ENCODE results near the gene MAN2B1.

- TF ChIP-seq KDM5B (CRISPR knock-in tag; IDR thresholded peaks at IDR 0.05; ENCODE audit: borderline replicate concordance) (no peak), THAP7 (CRISPR knock-in tag; IDR thresholded peaks at IDR 0.05) (no peak), TBL1XR1 (IDR thresholded peaks at IDR 0.05; ENCODE audit: borderline replicate concordance, low read length, partially characterized antibody) (no peak), POLR2A (IDR thresholded peaks at IDR 0.05; ENCODE audit: insufficient read depth in 1 of 2, low read depth in 2 of 2, low read length in 2 of 2) (no peak), BRCA1 (CRISPR knock-in tag; IDR thresholded peaks at IDR 0.05) (no peak), CEBPG (CRISPR knock-in tag; IDR thresholded peaks at IDR 0.05) (no peak), SRY (CRISPR knock-in tag; IDR thresholded peaks at IDR 0.05) (no peak), RCOR2 (CRISPR knock-in tag; IDR thresholded peaks at IDR 0.05) (no peak), EP300 (IDR thresholded peaks at IDR 0.05; ENCODE audit: low read depth in 2 of 2, low read length in 2 of 2) (no peak), EP300 (CRISPR knock-in tag; IDR thresholded peaks at IDR 0.05; ENCODE audit: borderline replicate concordance) (no peak), ELF4 (CRISPR knock-in tag; IDR thresholded peaks at IDR 0.05; ENCODE audit: borderline replicate concordance) (no peak), POLR2AphosphoS5 (IDR thresholded peaks at IDR 0.05; ENCODE audit: low read depth, low read length) (no peak)
- TF ChIP-seq, protein P1, sequence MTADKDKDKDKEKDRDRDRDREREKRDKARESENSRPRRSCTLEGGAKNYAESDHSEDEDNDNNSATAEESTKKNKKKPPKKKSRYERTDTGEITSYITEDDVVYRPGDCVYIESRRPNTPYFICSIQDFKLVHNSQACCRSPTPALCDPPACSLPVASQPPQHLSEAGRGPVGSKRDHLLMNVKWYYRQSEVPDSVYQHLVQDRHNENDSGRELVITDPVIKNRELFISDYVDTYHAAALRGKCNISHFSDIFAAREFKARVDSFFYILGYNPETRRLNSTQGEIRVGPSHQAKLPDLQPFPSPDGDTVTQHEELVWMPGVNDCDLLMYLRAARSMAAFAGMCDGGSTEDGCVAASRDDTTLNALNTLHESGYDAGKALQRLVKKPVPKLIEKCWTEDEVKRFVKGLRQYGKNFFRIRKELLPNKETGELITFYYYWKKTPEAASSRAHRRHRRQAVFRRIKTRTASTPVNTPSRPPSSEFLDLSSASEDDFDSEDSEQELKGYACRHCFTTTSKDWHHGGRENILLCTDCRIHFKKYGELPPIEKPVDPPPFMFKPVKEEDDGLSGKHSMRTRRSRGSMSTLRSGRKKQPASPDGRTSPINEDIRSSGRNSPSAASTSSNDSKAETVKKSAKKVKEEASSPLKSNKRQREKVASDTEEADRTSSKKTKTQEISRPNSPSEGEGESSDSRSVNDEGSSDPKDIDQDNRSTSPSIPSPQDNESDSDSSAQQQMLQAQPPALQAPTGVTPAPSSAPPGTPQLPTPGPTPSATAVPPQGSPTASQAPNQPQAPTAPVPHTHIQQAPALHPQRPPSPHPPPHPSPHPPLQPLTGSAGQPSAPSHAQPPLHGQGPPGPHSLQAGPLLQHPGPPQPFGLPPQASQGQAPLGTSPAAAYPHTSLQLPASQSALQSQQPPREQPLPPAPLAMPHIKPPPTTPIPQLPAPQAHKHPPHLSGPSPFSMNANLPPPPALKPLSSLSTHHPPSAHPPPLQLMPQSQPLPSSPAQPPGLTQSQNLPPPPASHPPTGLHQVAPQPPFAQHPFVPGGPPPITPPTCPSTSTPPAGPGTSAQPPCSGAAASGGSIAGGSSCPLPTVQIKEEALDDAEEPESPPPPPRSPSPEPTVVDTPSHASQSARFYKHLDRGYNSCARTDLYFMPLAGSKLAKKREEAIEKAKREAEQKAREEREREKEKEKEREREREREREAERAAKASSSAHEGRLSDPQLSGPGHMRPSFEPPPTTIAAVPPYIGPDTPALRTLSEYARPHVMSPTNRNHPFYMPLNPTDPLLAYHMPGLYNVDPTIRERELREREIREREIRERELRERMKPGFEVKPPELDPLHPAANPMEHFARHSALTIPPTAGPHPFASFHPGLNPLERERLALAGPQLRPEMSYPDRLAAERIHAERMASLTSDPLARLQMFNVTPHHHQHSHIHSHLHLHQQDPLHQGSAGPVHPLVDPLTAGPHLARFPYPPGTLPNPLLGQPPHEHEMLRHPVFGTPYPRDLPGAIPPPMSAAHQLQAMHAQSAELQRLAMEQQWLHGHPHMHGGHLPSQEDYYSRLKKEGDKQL (CRISPR knock-in tag; IDR thresholded peaks at IDR 0.05; ENCODE audit: low read depth): no peak
- TF ChIP-seq, protein P2, sequence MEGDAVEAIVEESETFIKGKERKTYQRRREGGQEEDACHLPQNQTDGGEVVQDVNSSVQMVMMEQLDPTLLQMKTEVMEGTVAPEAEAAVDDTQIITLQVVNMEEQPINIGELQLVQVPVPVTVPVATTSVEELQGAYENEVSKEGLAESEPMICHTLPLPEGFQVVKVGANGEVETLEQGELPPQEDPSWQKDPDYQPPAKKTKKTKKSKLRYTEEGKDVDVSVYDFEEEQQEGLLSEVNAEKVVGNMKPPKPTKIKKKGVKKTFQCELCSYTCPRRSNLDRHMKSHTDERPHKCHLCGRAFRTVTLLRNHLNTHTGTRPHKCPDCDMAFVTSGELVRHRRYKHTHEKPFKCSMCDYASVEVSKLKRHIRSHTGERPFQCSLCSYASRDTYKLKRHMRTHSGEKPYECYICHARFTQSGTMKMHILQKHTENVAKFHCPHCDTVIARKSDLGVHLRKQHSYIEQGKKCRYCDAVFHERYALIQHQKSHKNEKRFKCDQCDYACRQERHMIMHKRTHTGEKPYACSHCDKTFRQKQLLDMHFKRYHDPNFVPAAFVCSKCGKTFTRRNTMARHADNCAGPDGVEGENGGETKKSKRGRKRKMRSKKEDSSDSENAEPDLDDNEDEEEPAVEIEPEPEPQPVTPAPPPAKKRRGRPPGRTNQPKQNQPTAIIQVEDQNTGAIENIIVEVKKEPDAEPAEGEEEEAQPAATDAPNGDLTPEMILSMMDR (CRISPR knock-in tag; IDR thresholded peaks at IDR 0.05): no peak
- TF ChIP-seq, protein P3, sequence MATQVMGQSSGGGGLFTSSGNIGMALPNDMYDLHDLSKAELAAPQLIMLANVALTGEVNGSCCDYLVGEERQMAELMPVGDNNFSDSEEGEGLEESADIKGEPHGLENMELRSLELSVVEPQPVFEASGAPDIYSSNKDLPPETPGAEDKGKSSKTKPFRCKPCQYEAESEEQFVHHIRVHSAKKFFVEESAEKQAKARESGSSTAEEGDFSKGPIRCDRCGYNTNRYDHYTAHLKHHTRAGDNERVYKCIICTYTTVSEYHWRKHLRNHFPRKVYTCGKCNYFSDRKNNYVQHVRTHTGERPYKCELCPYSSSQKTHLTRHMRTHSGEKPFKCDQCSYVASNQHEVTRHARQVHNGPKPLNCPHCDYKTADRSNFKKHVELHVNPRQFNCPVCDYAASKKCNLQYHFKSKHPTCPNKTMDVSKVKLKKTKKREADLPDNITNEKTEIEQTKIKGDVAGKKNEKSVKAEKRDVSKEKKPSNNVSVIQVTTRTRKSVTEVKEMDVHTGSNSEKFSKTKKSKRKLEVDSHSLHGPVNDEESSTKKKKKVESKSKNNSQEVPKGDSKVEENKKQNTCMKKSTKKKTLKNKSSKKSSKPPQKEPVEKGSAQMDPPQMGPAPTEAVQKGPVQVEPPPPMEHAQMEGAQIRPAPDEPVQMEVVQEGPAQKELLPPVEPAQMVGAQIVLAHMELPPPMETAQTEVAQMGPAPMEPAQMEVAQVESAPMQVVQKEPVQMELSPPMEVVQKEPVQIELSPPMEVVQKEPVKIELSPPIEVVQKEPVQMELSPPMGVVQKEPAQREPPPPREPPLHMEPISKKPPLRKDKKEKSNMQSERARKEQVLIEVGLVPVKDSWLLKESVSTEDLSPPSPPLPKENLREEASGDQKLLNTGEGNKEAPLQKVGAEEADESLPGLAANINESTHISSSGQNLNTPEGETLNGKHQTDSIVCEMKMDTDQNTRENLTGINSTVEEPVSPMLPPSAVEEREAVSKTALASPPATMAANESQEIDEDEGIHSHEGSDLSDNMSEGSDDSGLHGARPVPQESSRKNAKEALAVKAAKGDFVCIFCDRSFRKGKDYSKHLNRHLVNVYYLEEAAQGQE (IDR thresholded peaks at IDR 0.05; ENCODE audit: borderline replicate concordance in 1 of 2, low read depth in 1 of 2, low read length in 2 of 2): no peak
Measured at GRCh38 chr19:12596927-12597548, 69.5 kb downstream of the MAN2B1 start.

All from HepG2 (cell line).